Measurements from ENCODE around the gene C21orf91.
"Not testable (repeated sequence)": the region's sequence is repeated elsewhere in the genome, so short reads cannot be mapped to it uniquely, and the experiment has no call there.

Gene C21orf91

GRCh38 chr21:17777072-17777765, 41.9 kb downstream of the C21orf91 start:
- no peak for DNase-seq (ENCODE audit: low read depth)

- no peak for DNase-seq (ENCODE audit: low read depth)
Measured at GRCh38 chr21:17775431-17776126, 43.6 kb downstream of the C21orf91 start.

- DNase-seq (ENCODE audit: low read depth) = not testable (repeated sequence)
Measured at GRCh38 chr21:17775021-17775420, 44.1 kb downstream of the C21orf91 start.

- DNase-seq (ENCODE audit: low read depth) = no peak
Measured at GRCh38 chr21:17769447-17769845, 49.7 kb downstream of the C21orf91 start.

- DNase-seq (ENCODE audit: low read depth) = no peak
Measured at GRCh38 chr21:17768840-17769446, 50.2 kb downstream of the C21orf91 start.

- no peak for DNase-seq (ENCODE audit: low read depth)
Measured at GRCh38 chr21:17765207-17765606, 53.9 kb downstream of the C21orf91 start.

- DNase-seq (ENCODE audit: low read depth) = no peak
Measured at GRCh38 chr21:17763288-17764037, 55.7 kb downstream of the C21orf91 start.

GRCh38 chr21:17759511-17760178, 59.5 kb downstream of the C21orf91 start:
- no peak for DNase-seq (ENCODE audit: low read depth)

- DNase-seq (ENCODE audit: low read depth) = no peak
Measured at GRCh38 chr21:17758683-17759082, 60.5 kb downstream of the C21orf91 start.

GRCh38 chr21:17757671-17758070, 61.5 kb downstream of the C21orf91 start:
- DNase-seq (ENCODE audit: low read depth) = no peak

- no peak for DNase-seq (ENCODE audit: low read depth)
Measured at GRCh38 chr21:17753736-17754135, 65.4 kb downstream of the C21orf91 start.

GRCh38 chr21:17752171-17752570, 67.0 kb downstream of the C21orf91 start:
- DNase-seq (ENCODE audit: low read depth) = no peak

- no peak for DNase-seq (ENCODE audit: low read depth)
Measured at GRCh38 chr21:17746920-17747319, 72.2 kb downstream of the C21orf91 start.

GRCh38 chr21:17745086-17745485, 74.1 kb downstream of the C21orf91 start:
- DNase-seq (ENCODE audit: low read depth) = no peak

GRCh38 chr21:17742940-17743592, 76.1 kb downstream of the C21orf91 start:
- DNase-seq (ENCODE audit: low read depth) = no peak

- DNase-seq (ENCODE audit: low read depth) = no peak
Measured at GRCh38 chr21:17742181-17742580, 77.0 kb downstream of the C21orf91 start.
